ENCODE measurements around the gene NRN1L.

NRN1L gene

GRCh38 chr16:67927131-67927941 is 42.7 kb downstream of the NRN1L start:
- no peak overlapping the region for H3K4me3 ChIP-seq (ENCODE audit: low read depth, low read length)
- TF ChIP-seq CTCF (conservative IDR thresholded peaks at IDR 0.05; ENCODE audit: low read depth, low read length), result no peak
- DNase-seq (ENCODE audit: low read depth), result no peak

- no peak for DNase-seq (ENCODE audit: low read depth)
- no peak for TF ChIP-seq CTCF (conservative IDR thresholded peaks at IDR 0.05; ENCODE audit: low read depth, low read length)
- H3K4me3 ChIP-seq (ENCODE audit: low read depth, low read length), result no peak overlapping the region
These were observed 43.5 kb downstream of the NRN1L start for GRCh38 chr16:67928147-67928546.

- H3K4me3 ChIP-seq (ENCODE audit: low read depth, low read length), result no peak overlapping the region
- DNase-seq (ENCODE audit: low read depth), result peak; percentile 74
- TF ChIP-seq CTCF (conservative IDR thresholded peaks at IDR 0.05; ENCODE audit: low read depth, low read length), result peak; percentile 92
These were observed 44.1 kb downstream of the NRN1L start for GRCh38 chr16:67928561-67929364.

GRCh38 chr16:67930191-67930590 is 45.5 kb downstream of the NRN1L start:
- H3K4me3 ChIP-seq (ENCODE audit: low read depth, low read length), result no peak overlapping the region
- no peak for TF ChIP-seq CTCF (conservative IDR thresholded peaks at IDR 0.05; ENCODE audit: low read depth, low read length)
- DNase-seq (ENCODE audit: low read depth), result no peak

- H3K4me3 ChIP-seq (ENCODE audit: low read depth, low read length), result no peak overlapping the region
- no peak for DNase-seq (ENCODE audit: low read depth)
- no peak for TF ChIP-seq CTCF (conservative IDR thresholded peaks at IDR 0.05; ENCODE audit: low read depth, low read length)
These were observed 46.1 kb downstream of the NRN1L start for GRCh38 chr16:67930678-67931211.

- TF ChIP-seq CTCF (conservative IDR thresholded peaks at IDR 0.05; ENCODE audit: low read depth, low read length), result peak; percentile 40
- DNase-seq (ENCODE audit: low read depth), result no peak
- no peak within 1 kb of the TSS for H3K4me3 ChIP-seq (ENCODE audit: low read depth, low read length)
These were observed 47.2 kb downstream of the NRN1L start, which contains the start of gene CTRL for GRCh38 chr16:67931712-67932461. Gene CTRL (minus strand): TSS chr16:67931862. CDS start chr16:67931852, 10 bp downstream.

Data from choroid plexus epithelial cell (primary cell).